GM18511 (cell line): ENCODE results near the gene FAM135A.
"Not testable (repeated sequence)": the region's sequence is repeated elsewhere in the genome, so short reads cannot be mapped to it uniquely, and the experiment has no call there.

Source experiments
- ATAC-seq: cut with Tn5 transposase; IDR thresholded peaks from one replicate; pipeline ENCODE4 v1.9.1; 2021; ENCODE audit warnings: mild to moderate bottlenecking, moderate library complexity; ENCODE audit not compliant: unreplicated experiment

Gene FAM135A

GRCh38 chr6:70396163-70396562, 17.1 kb upstream of the FAM135A start:
- no peak for ATAC-seq

DNA sequence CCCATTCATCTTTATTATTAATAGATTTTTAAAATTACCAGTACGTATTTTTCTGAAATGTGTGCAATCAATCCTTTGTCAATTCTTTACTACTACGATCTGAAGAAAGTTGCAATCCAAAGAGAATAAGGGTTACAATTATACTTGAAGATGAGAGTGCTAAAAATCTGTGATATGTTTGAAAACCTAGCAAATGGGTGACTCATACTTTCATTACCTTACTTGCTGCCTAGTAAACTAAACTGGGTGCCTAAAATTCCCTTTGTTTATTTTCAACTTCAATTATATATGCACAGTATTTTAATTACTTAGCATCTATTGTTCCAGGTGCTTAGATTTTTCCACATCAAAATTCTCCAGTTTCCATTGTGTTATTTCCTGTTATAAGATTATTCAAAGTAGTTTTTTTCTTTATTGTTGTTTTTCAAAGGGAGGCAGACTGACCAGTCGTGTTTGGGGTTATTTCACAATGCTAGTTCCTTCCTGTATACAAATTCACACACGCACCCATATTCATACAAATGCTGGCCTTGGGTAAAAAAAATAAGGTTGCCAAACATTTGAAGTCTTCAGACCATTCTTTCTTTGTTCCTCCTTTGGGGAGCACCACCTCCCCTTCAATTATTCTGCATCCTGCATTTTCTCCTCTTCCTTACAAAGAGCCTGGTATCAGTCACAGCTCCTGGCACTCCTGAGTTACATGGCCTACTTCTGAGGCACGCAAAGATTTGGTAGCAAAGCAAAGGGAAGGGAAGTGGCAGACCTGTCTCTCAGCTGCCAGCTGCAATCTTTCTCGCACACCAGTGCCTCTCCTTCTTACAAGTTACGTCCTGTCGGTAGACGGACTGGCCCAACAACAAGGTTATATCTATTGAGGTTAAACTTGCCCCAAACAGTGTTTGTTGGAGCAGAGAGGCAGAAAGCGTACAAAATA, 16.2 kb upstream of the FAM135A start:
- peak; percentile 66 for ATAC-seq

DNA sequence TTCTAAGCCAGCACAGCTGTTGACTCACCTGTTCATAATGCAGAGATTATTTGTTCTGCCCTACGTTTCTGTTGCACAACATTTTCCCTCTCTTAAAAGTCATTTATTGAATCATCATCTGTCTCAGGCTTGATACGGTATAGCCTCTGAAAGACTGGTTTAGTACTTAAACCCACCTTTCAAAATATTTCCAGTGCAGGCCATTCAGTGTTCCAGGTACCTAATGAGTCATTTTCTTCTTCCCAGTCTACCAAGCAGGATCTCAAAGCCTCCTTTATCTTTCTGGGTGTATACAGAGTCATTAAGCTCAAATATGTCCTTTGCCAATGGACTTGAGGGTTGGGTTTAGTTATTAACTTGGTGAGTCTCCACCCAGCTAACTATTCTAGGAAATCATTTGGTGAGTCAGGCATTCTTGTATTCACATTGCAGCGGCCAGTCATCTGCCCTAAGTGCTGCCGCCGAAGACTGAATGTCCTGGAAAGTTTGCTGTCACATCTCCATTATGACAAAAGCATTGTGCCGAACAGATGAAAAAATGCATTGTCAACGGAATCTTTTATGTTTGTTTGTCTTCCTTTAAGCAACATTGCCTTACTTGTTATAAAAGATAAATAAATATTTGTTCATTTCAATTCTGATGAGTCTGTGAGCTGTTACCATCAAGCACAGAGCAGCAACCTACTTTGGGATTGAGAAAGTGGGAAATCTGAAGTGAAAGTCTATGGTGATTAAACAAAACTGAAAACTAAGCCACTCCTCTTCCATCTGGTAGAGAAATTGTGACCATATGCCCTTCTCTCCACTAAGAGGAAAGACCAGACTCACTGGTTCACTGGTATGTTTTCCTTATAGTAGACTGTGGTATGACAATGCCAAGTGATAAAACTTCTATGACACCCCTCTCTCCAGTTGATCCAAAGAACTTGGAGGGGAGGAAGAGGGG, 14.3 kb upstream of the FAM135A start:
- no peak for ATAC-seq

DNA sequence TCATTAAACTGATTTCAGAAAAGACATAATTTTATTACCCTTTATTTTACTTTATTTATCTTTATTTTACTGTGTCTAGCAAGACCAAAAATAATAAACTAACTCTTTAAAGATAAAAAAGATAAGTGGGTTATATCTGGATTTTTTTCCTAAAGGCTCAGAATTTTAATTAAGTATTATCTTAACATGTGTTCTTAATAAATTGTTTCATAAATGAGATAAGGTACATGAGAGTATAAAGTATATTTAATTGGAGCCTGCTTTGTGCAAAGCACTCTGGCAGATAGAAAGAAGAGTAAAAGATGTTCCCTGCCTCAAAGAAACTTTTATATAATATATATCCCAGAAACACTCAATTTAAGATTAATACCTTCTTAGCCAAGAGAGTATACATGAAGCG, 8.7 kb upstream of the FAM135A start:
- ATAC-seq = no peak

DNA sequence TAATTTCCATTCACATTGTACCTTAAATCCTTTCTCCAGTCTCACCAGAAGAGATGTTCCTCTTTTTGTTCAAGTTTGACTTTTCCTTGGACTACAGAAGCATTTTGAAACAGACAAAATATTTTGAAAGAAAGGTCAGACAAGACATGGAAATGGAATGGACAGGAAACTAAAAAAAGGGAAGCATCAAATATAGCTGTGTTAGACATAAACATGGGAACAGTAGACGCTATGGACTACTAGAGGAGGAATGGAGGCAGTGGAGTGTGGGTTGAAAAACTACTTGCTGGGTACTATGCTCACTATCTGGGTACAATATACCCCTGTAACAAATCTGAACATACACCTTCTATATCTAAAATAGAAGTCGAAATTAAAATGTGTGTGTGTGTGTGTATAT, 4.1 kb upstream of the FAM135A start:
- ATAC-seq = no peak

DNA sequence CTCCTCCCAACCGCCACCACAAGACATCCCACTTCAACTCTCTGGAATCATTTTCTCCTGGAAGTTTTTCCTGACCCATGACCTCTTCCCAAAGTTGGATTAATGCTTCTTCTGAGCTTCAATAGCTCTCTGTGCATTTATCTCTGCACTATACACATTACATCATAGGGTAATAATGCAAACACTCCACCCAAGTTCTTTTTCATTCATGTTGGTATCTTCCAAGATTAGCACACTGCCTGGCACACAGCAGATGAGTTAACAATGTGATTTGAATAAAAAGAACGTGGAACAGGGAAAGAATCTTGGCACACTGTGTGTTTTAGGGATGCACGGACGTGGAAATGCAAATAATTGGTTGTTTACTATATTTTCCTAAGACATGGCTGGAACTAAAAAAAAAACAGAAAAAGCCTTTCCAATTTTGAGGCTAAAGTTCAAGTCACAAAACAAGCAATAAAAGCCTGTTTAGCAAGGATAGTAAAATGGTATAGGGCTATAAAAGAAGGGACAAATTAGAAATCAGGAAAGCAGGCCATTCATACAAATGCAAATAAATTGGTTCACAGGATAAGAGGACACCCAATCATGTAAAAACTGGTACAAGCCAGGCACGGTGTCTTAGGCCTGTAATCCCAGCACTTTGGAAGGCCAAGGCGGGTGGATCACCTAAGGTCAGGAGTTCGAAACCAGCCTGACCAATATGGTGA, 1.6 kb upstream of the FAM135A start:
- ATAC-seq = no peak

DNA sequence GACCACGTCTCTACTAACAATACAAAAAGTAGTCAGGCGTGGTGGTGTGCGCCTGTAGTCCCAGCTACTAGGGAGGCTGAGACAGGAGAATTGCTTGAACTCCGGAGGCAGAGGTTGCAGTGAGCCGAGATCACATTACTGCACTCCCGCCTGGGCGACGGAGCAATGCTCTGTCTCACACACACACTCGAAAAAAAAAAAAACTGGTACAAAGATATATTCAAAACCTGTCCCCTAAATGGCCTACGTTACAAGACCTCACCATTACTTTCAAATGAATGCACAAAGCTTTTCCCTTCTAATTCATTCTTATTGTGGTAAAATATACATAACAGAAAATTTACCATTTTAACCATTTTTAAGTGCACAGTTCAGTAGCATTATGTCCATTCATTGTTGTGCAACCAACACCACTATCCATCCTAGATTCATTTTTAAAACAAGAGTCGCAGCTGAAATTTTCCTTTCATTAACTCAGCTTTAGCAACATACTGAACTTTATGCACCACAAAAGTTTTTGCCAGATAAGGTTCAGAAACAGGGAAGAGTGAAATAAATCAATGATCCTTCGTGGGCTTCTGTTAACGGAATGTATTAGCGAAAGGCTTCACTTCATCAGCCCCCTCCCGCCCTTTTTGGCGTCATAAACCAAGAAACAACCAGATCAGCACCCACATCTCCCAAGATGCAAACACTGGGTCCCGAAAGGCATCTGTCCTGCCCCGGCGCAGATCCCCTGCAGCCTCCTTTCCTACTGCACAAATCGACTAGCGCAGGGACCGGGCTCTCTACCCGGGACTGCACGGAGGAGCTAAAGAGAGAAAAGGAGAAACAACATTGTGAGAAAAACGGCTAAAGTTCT, 825 bp upstream of the FAM135A start:
- peak; percentile 32 for ATAC-seq

- peak; percentile 8 for ATAC-seq
Measured at GRCh38 chr6:70413992-70414494, 735 bp downstream of the FAM135A start.

DNA sequence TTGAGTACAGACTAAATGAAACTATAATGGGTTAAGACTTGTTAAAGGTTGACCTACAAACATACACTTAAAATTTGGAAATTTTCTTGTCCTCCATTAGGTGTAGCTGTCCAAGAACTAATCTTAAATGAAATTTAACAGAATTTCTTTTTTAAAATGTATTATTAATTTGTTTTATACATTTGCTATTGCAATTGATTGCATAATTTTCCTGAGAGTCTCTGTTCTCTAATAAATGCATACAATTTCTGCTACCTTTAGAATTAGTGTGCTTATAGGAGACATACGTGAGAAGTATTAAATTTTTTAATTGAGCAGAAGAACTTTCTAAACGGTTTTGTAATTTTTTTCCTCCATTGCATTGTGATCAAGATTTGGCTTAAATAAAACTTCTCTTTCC, 1.5 kb downstream of the FAM135A start:
- ATAC-seq = no peak

DNA sequence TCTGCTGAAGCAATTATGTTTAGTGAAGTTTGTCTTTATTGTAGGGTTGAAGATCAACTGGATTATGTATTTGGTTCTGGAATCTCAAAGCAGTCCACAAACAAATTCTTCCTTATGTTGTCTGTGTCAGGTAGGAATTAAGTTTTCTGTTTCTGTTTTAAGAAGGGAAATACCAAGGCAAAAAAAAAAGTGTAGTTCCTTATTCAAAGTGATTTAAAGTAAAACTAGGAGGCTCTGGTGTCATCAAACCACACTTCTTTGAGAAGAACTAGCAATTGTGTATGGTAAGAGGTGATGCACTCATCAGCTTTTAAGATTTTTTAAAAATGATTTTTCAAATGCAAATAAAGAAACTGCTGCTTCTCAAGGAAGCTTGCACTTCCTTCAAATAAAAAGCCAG, 1.9 kb downstream of the FAM135A start:
- ATAC-seq = peak; percentile 7

DNA sequence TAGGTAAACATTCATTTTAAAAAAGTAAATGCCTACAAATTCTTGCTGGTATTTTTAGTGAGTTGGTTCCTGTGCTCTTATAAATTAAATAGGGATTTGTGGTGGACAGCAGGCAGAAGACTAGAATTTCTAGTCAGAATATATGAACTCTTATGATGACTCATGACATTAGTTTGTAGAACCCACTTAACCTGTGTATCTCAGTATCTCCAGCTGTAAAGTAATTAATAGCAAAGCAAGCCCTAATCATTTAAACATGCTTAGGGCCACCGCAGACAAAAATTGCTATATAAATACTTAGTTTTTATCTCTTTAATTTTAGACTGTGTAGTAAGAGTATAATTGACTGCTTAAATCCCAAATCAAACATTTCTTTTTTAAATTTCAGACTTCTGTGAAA, 2.4 kb downstream of the FAM135A start:
- ATAC-seq = no peak

- ATAC-seq = no peak
Measured at GRCh38 chr6:70421509-70421908, 8.2 kb downstream of the FAM135A start.

GRCh38 chr6:70423189-70424134, 10.2 kb downstream of the FAM135A start:
- ATAC-seq = no peak

GRCh38 chr6:70424291-70424690, 11.0 kb downstream of the FAM135A start:
- ATAC-seq = no peak

DNA sequence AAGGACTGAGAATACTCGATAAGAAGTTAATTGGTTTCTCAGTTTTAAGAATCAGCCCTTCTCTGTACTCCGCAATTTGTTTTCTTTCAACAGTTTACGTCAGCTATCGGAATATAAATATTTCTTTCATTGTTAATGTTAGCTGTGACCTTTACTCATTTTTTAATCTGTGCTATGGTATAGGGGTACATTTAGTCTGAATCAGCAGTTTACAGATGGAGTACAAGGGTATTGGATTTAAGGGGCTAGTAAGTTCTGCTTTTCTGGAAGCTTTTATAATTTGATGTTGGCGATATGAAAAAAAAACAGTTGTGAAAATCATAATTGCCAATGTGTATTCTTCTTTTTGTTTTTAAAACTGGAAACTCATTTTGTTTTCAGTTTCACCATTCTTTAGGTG, 23.0 kb downstream of the FAM135A start:
- no peak for ATAC-seq

DNA sequence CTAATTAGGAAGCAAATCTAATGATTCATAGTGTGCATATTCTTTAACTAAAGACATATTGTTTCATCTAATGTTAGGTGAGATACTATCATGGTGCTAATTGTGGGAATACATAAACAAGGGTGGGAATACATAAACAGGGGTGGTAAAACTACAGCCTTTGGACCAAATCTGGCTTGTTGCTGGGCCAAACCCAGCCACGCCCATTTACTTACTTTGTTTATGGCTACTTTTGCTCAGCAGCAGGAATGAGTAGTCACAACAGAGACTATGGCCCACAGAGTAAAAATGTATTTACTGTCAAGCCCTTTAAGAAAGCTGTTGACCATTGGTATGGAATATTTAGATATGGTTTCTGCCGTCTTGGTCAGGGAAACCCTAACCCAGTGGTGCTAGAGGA, 31.7 kb downstream of the FAM135A start:
- ATAC-seq = no peak

GRCh38 chr6:70447343-70448070, 34.2 kb downstream of the FAM135A start:
- not testable (repeated sequence) for ATAC-seq

DNA sequence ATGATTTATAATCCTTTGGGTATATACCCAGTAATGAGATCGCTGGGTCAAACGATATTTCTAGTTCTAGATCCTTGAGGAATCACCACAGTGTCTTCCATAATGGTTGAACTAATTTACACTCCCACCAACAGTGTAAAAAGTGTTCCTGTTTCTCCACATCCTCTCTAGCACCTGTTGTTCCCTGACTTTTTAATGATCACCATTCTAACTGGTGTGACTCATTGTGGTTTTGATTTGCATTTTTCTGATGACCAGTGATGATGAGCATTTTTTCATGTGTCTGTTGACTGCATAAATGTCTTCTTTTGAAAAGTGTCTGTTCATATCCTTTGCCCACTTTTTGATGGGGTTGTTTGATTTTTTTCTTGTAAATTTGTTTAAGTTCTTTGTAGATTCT, 40.6 kb downstream of the FAM135A start:
- ATAC-seq = not testable (repeated sequence)
